Mucosa of descending colon (tissue), 3 donors: ENCODE measurements around the gene MPPE1. TPM values are rescaled to one million over a fixed set of nuclear protein-coding genes. Genes with fewer than 3 reads are reported as not detected.

Experiments
- ATAC-seq: fragments of 200-7000 bp; cut with Tn5 transposase; one replicate; pipeline ENCODE4 v1.9.1; 2020; ENCODE audit warnings: mild to moderate bottlenecking, moderate library complexity
- DNase-seq, 3 donors: peaks; one replicate each; pipeline ENCODE4 v3.0.0-alpha.2; 2020
- H3K36me3 ChIP-seq: fragments of 200-600 bp; one replicate; pipeline ENCODE4 v1.8.0; 2021; ENCODE audit warnings: low read depth, mild to moderate bottlenecking
- H3K4me1 ChIP-seq: fragments of 200-600 bp; one replicate; pipeline ENCODE4 v1.8.0; 2021; ENCODE audit warnings: low read depth, mild to moderate bottlenecking
- H3K4me3 ChIP-seq: fragments of 200-600 bp; one replicate; pipeline ENCODE4 v1.8.0; 2021; ENCODE audit warnings: mild to moderate bottlenecking
- H3K9me3 ChIP-seq: fragments of 200-600 bp; one replicate; pipeline ENCODE4 v1.8.0; 2021; ENCODE audit warnings: mild to moderate bottlenecking
- intact Hi-C, 2 donors: fragments of 100-400 bp; cut with DNase I in 1 of 2; cut with micrococcal nuclease in 1 of 2; formaldehyde crosslinking; loops; one replicate each; pipeline versions ENCODE4 v1.11.0 to v1.11.1; 2022; cut with DNase I, micrococcal nuclease
- total RNA-seq, 3 donors: library from RNA; stranded (reverse); fragmentation: NEBNext Ultra II Directional in 2 of 3; extraction: Animal tissue kit (Norgen Biotek cat#: 25700) in 2 of 3; gene quantifications; one replicate each; pipeline versions ENCODE4 v1.2.1 to v1.2.4, GENCODE V29; 2021 to 2023
- TF ChIP-seq, protein P1 (sequence below): fragments of 200-600 bp; IDR thresholded peaks from one replicate; pipeline ENCODE4 v1.8.0; 2022; ENCODE audit warnings: antibody characterized with exemption, mild to moderate bottlenecking
- donor health status: DM: no; HTN: no; CAD: no; lungs with moderate emphysema.
- donor health status: DM: no; HTN: no; CAD: no.
- donor health status: DM: no; HTN: yes; CAD: no.

The MPPE1 gene
- total RNA-seq, 3 donors from 2014 or later = 56.7 to 103 (median 68.8) TPM

- Histone ChIP-seq H3K9me3 (no peaks in the 10 kb centered on the region), H3K4me3 (no peak overlapping the region), H3K4me1 (peaks cover 6% of the 10 kb centered on the region), H3K36me3 (no peaks in the 10 kb centered on the region)
- DNase-seq (no peak), ATAC-seq (no peak)
- intact Hi-C loops = no loop called here
- TF ChIP-seq, protein P1, sequence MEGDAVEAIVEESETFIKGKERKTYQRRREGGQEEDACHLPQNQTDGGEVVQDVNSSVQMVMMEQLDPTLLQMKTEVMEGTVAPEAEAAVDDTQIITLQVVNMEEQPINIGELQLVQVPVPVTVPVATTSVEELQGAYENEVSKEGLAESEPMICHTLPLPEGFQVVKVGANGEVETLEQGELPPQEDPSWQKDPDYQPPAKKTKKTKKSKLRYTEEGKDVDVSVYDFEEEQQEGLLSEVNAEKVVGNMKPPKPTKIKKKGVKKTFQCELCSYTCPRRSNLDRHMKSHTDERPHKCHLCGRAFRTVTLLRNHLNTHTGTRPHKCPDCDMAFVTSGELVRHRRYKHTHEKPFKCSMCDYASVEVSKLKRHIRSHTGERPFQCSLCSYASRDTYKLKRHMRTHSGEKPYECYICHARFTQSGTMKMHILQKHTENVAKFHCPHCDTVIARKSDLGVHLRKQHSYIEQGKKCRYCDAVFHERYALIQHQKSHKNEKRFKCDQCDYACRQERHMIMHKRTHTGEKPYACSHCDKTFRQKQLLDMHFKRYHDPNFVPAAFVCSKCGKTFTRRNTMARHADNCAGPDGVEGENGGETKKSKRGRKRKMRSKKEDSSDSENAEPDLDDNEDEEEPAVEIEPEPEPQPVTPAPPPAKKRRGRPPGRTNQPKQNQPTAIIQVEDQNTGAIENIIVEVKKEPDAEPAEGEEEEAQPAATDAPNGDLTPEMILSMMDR = no peak
Observed at GRCh38 chr18:11847811-11848210, 60.3 kb downstream of the MPPE1 start.

DNA sequence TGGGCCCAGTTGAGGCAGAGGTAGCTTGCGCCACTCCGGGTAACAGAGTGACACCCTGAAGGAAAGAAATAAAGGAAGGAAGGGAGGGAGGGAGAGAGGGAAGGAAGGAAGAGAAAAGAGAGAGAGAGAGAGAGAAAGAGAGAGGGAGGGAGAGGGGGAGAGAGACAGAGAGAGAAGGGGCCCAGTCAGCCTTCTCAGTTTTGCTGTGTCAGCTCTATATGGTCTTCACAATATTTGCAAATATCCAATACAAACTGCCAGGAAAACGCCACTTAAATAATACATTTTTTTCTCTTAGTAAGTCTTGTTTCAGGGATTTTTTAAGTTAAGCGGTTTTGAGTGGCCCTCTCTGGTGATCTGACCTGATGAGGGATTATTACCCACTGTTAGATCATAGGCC is 62.5 kb downstream of the MPPE1 start:
- no peaks in the 10 kb centered on the region for H3K4me1 ChIP-seq
- intact Hi-C loops = no loop called here

GRCh38 chr18:11844436-11844835 is 63.7 kb downstream of the MPPE1 start:
- Histone ChIP-seq H3K36me3 (no peaks in the 10 kb centered on the region), H3K4me3 (no peak overlapping the region), H3K9me3 (no peaks in the 10 kb centered on the region), H3K4me1 (no peaks in the 10 kb centered on the region)
- TF ChIP-seq, protein P1 = no peak
- DNase-seq (no peak), ATAC-seq (no peak)
- intact Hi-C loops = no loop called here

More for the DNA sequence above, 62.5 kb downstream of the MPPE1 start:
- H3K4me3 ChIP-seq = no peak overlapping the region
- ATAC-seq (no peak), DNase-seq (no peak)
- no peaks in the 10 kb centered on the region for H3K9me3 ChIP-seq
- TF ChIP-seq, protein P1 = no peak
- H3K36me3 ChIP-seq = no peaks in the 10 kb centered on the region

GRCh38 chr18:11842562-11842961 is 65.6 kb downstream of the MPPE1 start:
- Histone ChIP-seq H3K9me3 (no peaks in the 10 kb centered on the region), H3K4me1 (no peaks in the 10 kb centered on the region), H3K36me3 (no peaks in the 10 kb centered on the region), H3K4me3 (no peak overlapping the region)
- ATAC-seq (no peak), DNase-seq (no peak)
- intact Hi-C loops = no loop called here
- TF ChIP-seq, protein P1 = no peak

- H3K36me3 ChIP-seq = no peaks in the 10 kb centered on the region
Observed at GRCh38 chr18:11840493-11840892, 67.6 kb downstream of the MPPE1 start.

More at GRCh38 chr18:11840493-11840892, 67.6 kb downstream of the MPPE1 start:
- H3K4me1 ChIP-seq = no peaks in the 10 kb centered on the region
- ATAC-seq (no peak), DNase-seq (no peak)
- TF ChIP-seq, protein P1 = no peak
- no peaks in the 10 kb centered on the region for H3K9me3 ChIP-seq
- intact Hi-C loops = no loop called here
- H3K4me3 ChIP-seq = no peak overlapping the region
